RWPE2 (cell line): ENCODE measurements around the gene DMD.

Experiments used
- ATAC-seq: fragments of 200-7000 bp; cut with Tn5 transposase; 3 replicates; pipeline ENCODE4 v1.9.1; 2021; ENCODE audit warnings: low read depth
- DNase-seq: peaks from one replicate; pipeline ENCODE4 v3.0.0-alpha.2; 2020; ENCODE audit warnings: low spot score
- H3K27ac ChIP-seq: fragments of 450-650 bp; 2 replicates; pipeline ENCODE4 v1.5.1; 2017; ENCODE audit warnings: mild to moderate bottlenecking; ENCODE audit not compliant: poor library complexity, severe bottlenecking
- H3K27me3 ChIP-seq: fragments of 250-450 bp; sonication (Bioruptor Pico); 2 replicates; pipeline ENCODE4 v1.5.1; 2021; ENCODE audit warnings: mild to moderate bottlenecking, moderate library complexity; ENCODE audit not compliant: insufficient read depth, poor library complexity, severe bottlenecking
- H3K36me3 ChIP-seq: fragments of 250-450 bp; sonication (Bioruptor Pico); 2 replicates; pipeline ENCODE4 v1.5.1; 2020; ENCODE audit warnings: low read depth, mild to moderate bottlenecking, moderate library complexity
- H3K4me1 ChIP-seq: fragments of 250-450 bp; sonication (Bioruptor Pico); 2 replicates; pipeline ENCODE4 v1.5.1; 2021; ENCODE audit warnings: mild to moderate bottlenecking, moderate library complexity; ENCODE audit not compliant: insufficient read depth, poor library complexity, severe bottlenecking
- H3K4me3 ChIP-seq: fragments of 250-450 bp; sonication (Bioruptor Pico); 2 replicates; pipeline ENCODE4 v1.5.1; 2021; ENCODE audit warnings: mild to moderate bottlenecking, moderate library complexity; ENCODE audit not compliant: severe bottlenecking
- H3K9me3 ChIP-seq: fragments of 250-450 bp; sonication (Bioruptor Pico); 2 replicates; pipeline ENCODE4 v1.5.1; 2021; ENCODE audit warnings: mild to moderate bottlenecking, moderate library complexity; ENCODE audit not compliant: severe bottlenecking
- TF ChIP-seq, protein P1 (sequence below): fragments of 450-650 bp; IDR thresholded peaks from one replicate; pipeline ENCODE4 v1.5.1; 2017; ENCODE audit warnings: mild to moderate bottlenecking, moderate library complexity; ENCODE audit not compliant: poor library complexity, severe bottlenecking

Gene DMD

DNA sequence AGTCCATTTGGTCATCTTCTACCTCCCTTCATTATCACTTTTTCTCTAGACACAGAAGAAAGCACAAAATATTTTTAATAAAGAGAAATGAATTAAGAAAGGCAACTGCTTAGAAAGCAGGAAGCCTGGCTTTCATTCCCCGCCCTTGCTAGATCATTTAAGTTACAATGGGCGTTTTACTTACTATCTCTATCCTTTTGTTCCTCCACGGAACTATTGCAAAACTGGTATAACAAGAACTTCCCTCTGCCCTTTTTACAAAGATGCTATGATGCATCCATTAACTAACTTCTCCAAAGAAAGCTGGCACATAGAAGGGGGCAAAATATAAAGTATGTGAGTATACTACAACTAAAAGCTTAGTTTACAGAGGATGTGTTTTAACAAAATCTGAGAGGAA lies 1705.0 kb downstream of the DMD start:
- H3K4me3 ChIP-seq, result no peak overlapping the region
- no peaks in the 10 kb centered on the region for H3K27me3 ChIP-seq
- DNase-seq, result no peak
- H3K36me3 ChIP-seq, result no peaks in the 10 kb centered on the region
- TF ChIP-seq, protein P1, sequence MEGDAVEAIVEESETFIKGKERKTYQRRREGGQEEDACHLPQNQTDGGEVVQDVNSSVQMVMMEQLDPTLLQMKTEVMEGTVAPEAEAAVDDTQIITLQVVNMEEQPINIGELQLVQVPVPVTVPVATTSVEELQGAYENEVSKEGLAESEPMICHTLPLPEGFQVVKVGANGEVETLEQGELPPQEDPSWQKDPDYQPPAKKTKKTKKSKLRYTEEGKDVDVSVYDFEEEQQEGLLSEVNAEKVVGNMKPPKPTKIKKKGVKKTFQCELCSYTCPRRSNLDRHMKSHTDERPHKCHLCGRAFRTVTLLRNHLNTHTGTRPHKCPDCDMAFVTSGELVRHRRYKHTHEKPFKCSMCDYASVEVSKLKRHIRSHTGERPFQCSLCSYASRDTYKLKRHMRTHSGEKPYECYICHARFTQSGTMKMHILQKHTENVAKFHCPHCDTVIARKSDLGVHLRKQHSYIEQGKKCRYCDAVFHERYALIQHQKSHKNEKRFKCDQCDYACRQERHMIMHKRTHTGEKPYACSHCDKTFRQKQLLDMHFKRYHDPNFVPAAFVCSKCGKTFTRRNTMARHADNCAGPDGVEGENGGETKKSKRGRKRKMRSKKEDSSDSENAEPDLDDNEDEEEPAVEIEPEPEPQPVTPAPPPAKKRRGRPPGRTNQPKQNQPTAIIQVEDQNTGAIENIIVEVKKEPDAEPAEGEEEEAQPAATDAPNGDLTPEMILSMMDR, result no peak
- no peaks in the 10 kb centered on the region for H3K9me3 ChIP-seq
- ATAC-seq, result no peak
- no peak overlapping the region for H3K27ac ChIP-seq
- H3K4me1 ChIP-seq, result no peaks in the 10 kb centered on the region

DNA sequence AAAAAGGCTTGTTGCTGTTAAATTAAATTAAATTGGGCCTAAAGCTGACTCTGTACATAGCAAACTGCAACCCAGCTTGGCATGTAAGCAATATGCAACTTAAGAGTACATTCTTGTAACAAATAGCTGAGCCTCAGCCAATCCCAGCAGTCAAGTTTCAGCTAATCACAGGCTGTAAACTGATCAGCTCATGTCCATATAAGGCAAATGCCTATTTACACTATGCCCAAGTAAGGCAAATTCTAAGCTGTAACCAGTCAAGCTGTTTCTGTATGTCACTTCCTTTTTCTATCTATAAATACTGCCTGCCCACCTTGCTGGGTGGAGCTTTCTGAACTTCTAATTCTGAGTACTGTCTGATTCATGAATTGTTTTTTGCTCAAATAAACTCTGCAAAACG lies 1710.4 kb downstream of the DMD start:
- Histone ChIP-seq H3K27ac (no peak overlapping the region), H3K27me3 (no peaks in the 10 kb centered on the region), H3K36me3 (no peaks in the 10 kb centered on the region), H3K4me1 (no peaks in the 10 kb centered on the region), H3K9me3 (no peaks in the 10 kb centered on the region), H3K4me3 (no peak overlapping the region)
- ATAC-seq, result peak; percentile 57
- TF ChIP-seq, protein P1, result no peak
- DNase-seq, result no peak

DNA sequence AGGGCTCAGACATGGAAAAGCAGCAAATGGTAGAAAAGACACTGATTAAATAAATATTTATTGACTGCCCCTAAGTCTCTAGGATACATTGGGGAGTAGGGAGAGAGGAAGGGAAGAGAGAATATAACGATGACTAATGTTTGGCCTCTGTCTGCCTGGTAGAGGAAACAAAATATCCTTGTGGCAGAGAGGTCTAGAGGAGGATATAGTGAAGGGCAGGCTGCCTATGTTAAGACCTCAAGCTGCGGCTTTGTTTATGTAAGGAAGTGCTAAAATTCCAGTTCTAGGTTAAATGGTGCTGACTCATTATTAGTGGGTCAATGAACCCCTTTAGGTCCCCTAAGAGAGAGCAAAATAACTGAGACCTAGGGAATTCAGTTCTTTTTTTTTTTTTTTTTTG lies 1712.2 kb downstream of the DMD start:
- Histone ChIP-seq H3K27me3 (no peaks in the 10 kb centered on the region), H3K27ac (peak overlapping the region; percentile 30), H3K36me3 (no peaks in the 10 kb centered on the region), H3K4me1 (no peaks in the 10 kb centered on the region), H3K9me3 (no peaks in the 10 kb centered on the region), H3K4me3 (no peak overlapping the region)
- TF ChIP-seq, protein P1, result no peak
- peak; percentile 86 for ATAC-seq
- no peak for DNase-seq

DNA sequence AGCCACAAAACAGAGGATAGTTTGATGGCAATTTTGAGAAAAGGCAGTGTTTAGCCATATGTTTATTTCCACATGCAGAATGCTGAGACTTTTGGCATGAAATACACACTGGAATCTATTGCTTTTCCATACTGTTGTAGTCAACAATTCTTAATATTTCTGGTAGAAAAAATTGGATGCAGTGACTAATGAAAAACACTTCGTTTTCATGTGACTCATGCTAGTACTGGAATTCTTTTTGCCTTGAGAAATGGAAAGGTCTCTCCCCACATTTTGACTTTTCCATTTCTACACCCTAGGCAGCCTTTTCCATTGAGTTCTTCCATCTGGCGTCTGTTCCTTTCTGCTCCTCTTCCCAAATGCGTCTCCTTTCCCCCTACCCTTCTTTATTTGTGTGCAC lies 1714.3 kb downstream of the DMD start:
- DNase-seq (no peak), ATAC-seq (no peak; the same call in 2 of the 3 replicates)
- Histone ChIP-seq H3K27me3 (no peaks in the 10 kb centered on the region), H3K27ac (no peak overlapping the region), H3K36me3 (no peaks in the 10 kb centered on the region), H3K4me1 (no peaks in the 10 kb centered on the region), H3K9me3 (no peaks in the 10 kb centered on the region), H3K4me3 (no peak overlapping the region)
- TF ChIP-seq, protein P1, result no peak

DNA sequence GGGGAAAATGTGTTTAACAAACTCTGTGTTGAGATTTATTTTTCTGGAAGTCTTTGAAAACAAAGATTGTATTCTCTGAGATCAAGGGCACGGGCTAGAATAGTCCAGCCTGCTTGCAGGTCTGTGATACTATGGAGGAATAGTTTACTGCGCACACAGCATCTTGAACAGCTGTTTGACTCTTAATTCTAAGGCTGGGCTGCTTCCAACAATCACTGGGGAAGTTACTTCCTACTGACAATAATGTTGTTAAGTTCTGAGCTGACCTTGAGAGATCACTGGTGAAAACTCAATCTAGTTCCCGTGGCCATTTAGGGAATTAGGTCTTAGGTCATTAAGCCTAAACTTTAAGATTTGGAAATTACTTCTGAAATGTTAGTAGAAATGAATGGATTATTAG lies 1723.4 kb downstream of the DMD start:
- no peaks in the 10 kb centered on the region for H3K9me3 ChIP-seq
- DNase-seq (no peak), ATAC-seq (no peak)
- peaks cover 9% of the 10 kb centered on the region for H3K4me1 ChIP-seq
- no peak overlapping the region for H3K4me3 ChIP-seq
- H3K27me3 ChIP-seq, result no peaks in the 10 kb centered on the region
- H3K36me3 ChIP-seq, result no peaks in the 10 kb centered on the region
- TF ChIP-seq, protein P1, result no peak
- no peak overlapping the region for H3K27ac ChIP-seq
